HepG2 (cell line): Measurements from ENCODE around the gene FGFR1OP2. TPM values are rescaled to one million over a fixed set of nuclear protein-coding genes. Genes with fewer than 3 reads are reported as not detected.

Source experiments
- ATAC-seq: fragments of 200-7000 bp; cut with Tn5 transposase; 3 replicates; pipeline ENCODE4 v1.9.1; 2020; ENCODE audit warnings: mild to moderate bottlenecking, moderate library complexity
- BruUV-seq: library from RNA; stranded (reverse); fragments of 400-500 nt; replicated peaks from 2 replicates; lab custom pipeline; 2021; lab: Mats Ljungman, UMichigan
- CTCF ChIA-PET: fragments of 300-600 bp; formaldehyde crosslinking; extraction: SDS; loops from one replicate; lab custom pipeline; 2021; ENCODE audit warnings: low total read pairs, inconsistent platforms, low intra/inter-chr PET ratio; lab: Yijun Ruan, JAX
- POLR2A ChIA-PET: fragments of 350-600 bp; sonication (Branson Sonifier 250); formaldehyde crosslinking; loops from one replicate; lab custom pipeline; 2020; ENCODE audit warnings: antibody characterized with exemption, inconsistent platforms; lab: Yijun Ruan, JAX
- DNase-seq: peaks from one replicate; pipeline ENCODE4 v3.0.0-alpha.2; 2015; ENCODE audit warnings: low spot score
- FAIRE-seq: peaks from 3 replicates; lab custom pipeline; 2011; peaks lifted over from hg19 to GRCh38; lab: Jason Lieb, UNC
- H2AFZ ChIP-seq: one replicate; pipeline ENCODE4 v1.6.1; 2011; ENCODE audit warnings: low read length, inconsistent platforms
- H3K27ac ChIP-seq: fragments of 300-600 bp; 3 replicates; pipeline ENCODE4 v1.8.0; 2011; ENCODE audit warnings: mixed run types, mild to moderate bottlenecking, mixed read lengths, low read length, inconsistent platforms; ENCODE audit not compliant: insufficient read depth; ENCODE audit errors: extremely low read length
- H3K27me3 ChIP-seq, 2 experiments: fragments of 200-600 bp in 1 of 2; 2 replicates in 1 of 2; 3 replicates in 1 of 2; pipeline versions ENCODE4 v1.6.0 to v1.8.0; 2011; ENCODE audit warnings: low read length in 2 of 2, mild to moderate bottlenecking in 2 of 2, moderate library complexity in 2 of 2, inconsistent platforms in 1 of 2; ENCODE audit not compliant: insufficient read depth in 2 of 2, control insufficient read depth in 1 of 2
- H3K36me3 ChIP-seq, 2 experiments: fragments of 200-600 bp in 1 of 2; replicated peaks in 1 of 2; 2 replicates in 1 of 2; 3 replicates in 1 of 2; pipeline versions ENCODE4 v1.5.1 to v1.8.0; 2011; ENCODE audit warnings: low read length in 2 of 2, inconsistent platforms in 1 of 2; ENCODE audit not compliant: insufficient read depth in 2 of 2, control insufficient read depth in 1 of 2
- H3K4me1 ChIP-seq: 2 replicates; pipeline ENCODE4 v1.5.1; 2012; ENCODE audit warnings: low read length, inconsistent platforms; ENCODE audit not compliant: insufficient read depth
- H3K4me2 ChIP-seq: 2 replicates; pipeline ENCODE4 v1.6.0; 2011; ENCODE audit warnings: low read depth, low read length, inconsistent platforms
- H3K4me3 ChIP-seq, 3 experiments: fragments of 200-600 bp in 1 of 3; sonication (generic), shearing (Covaris generic) in 1 of 3; replicated peaks in 1 of 3; 2 replicates each; pipeline ENCODE4 v1.5.1; 2011 to 2016; ENCODE audit warnings: low read length in 3 of 3, inconsistent platforms in 2 of 3, low read depth in 2 of 3, mild to moderate bottlenecking in 2 of 3, control low read depth in 1 of 3, mixed read lengths in 1 of 3; ENCODE audit not compliant: insufficient read depth in 1 of 3
- H3K79me2 ChIP-seq: one replicate; pipeline ENCODE4 v1.6.1; 2011; ENCODE audit warnings: low read length, inconsistent platforms; ENCODE audit not compliant: insufficient read depth
- H3K9ac ChIP-seq: 2 replicates; pipeline ENCODE4 v1.6.0; 2011; ENCODE audit warnings: mild to moderate bottlenecking, low read depth, low read length, inconsistent platforms; ENCODE audit not compliant: insufficient read depth
- H3K9me3 ChIP-seq: 2 replicates; pipeline ENCODE4 v1.5.1; 2012; ENCODE audit warnings: mild to moderate bottlenecking, low read length
- H4K20me1 ChIP-seq: 2 replicates; pipeline ENCODE4 v1.6.0; 2011; ENCODE audit warnings: inconsistent platforms, mild to moderate bottlenecking, low read length, moderate library complexity; ENCODE audit not compliant: insufficient read depth
- ELF1 ChIP-seq: sonication (generic); formaldehyde crosslinking; IDR thresholded peaks from 2 replicates; pipeline ENCODE4 v1.4.0; 2020; ENCODE audit warnings: missing genetic modification reagents
- FOSL2 ChIP-seq: sonication (generic); formaldehyde crosslinking; IDR thresholded peaks from 2 replicates; pipeline ENCODE4 v1.4.0; 2020; ENCODE audit warnings: missing genetic modification reagents
- GPN1 ChIP-seq: sonication (generic); formaldehyde crosslinking; IDR thresholded peaks from 2 replicates; pipeline ENCODE4 v1.5.1; 2020; ENCODE audit warnings: missing genetic modification reagents, borderline replicate concordance
- HCFC1 ChIP-seq: fragments of 150-350 bp; IDR thresholded peaks from 2 replicates; pipeline ENCODE4 v1.6.1; 2014; ENCODE audit warnings: low read depth, low read length
- HNRNPK ChIP-seq: fragments of 200-400 bp; formaldehyde crosslinking; IDR thresholded peaks from 2 replicates; pipeline ENCODE4 v1.6.1; 2018; ENCODE audit warnings: low read length, low read depth, moderate library complexity, mild to moderate bottlenecking; ENCODE audit not compliant: poor library complexity, severe bottlenecking
- MED13 ChIP-seq: sonication (generic); formaldehyde crosslinking; IDR thresholded peaks from 2 replicates; pipeline ENCODE4 v1.5.0; 2020; ENCODE audit warnings: missing genetic modification reagents
- MTA3 ChIP-seq: sonication (generic); formaldehyde crosslinking; IDR thresholded peaks from 2 replicates; pipeline ENCODE4 v1.4.0; 2020; ENCODE audit warnings: missing genetic modification reagents
- NBN ChIP-seq: fragments of 450-650 bp; conservative IDR thresholded peaks from 2 replicates; pipeline ENCODE4 v1.6.1; 2017
- NFKBIZ ChIP-seq: IDR thresholded peaks from 2 replicates; pipeline ENCODE4 v1.6.1; 2018; ENCODE audit warnings: missing genetic modification reagents, missing compliant biosample characterization
- PRPF4 ChIP-seq: fragments of 200-400 bp; formaldehyde crosslinking; IDR thresholded peaks from 2 replicates; pipeline ENCODE4 v1.6.1; 2016; ENCODE audit warnings: low read length, low read depth; ENCODE audit not compliant: poor library complexity, severe bottlenecking
- TEAD3 ChIP-seq: optimal IDR thresholded peaks from 2 replicates; pipeline ENCODE3; 2016; ENCODE audit warnings: borderline replicate concordance
- ZNF772 ChIP-seq: sonication (generic); formaldehyde crosslinking; IDR thresholded peaks from 2 replicates; pipeline ENCODE4 v1.5.0; 2020; ENCODE audit warnings: mild to moderate bottlenecking, missing genetic modification reagents
- ZSCAN12 ChIP-seq: sonication (generic); formaldehyde crosslinking; IDR thresholded peaks from 2 replicates; pipeline ENCODE4 v1.9.0; 2021; ENCODE audit warnings: mild to moderate bottlenecking, missing genetic modification reagents
- WGBS: methylation state at CpG from one replicate; pipeline ENCODE4 v1.1.6; 2017; ENCODE audit warnings: low lambda C conversion rate; 5-methylcytosine and 5-hydroxymethylcytosine counted together
- in situ Hi-C: cut with HindIII; loops from 2 replicates; pipeline ENCODE4 v1.10.0; 2017; ENCODE audit warnings: low pct_unique_long_range_greater_than_20kb; ENCODE audit not compliant: extremely low pct_ligation_motif_present
- intact Hi-C: fragments of 100-400 bp; cut with micrococcal nuclease; formaldehyde crosslinking; loops from one replicate; pipeline ENCODE4 v1.10.0; 2022; ENCODE audit not compliant: unreplicated experiment
- polyA plus RNA-seq, 8 experiments: library from polyadenylated mRNA; depleted of rRNA in 3 of 8; stranded (reverse) in 7 of 8; unstranded in 1 of 8; fragments of >200 nt; fragmentation: Illumina TruSeq in 4 of 8; extraction: Trizol in 4 of 8; gene quantifications; 2 replicates each; pipeline versions ENCODE4 v1.2.1 to v1.2.3, GENCODE V29; 2011 to 2016; ENCODE audit warnings: low read depth in 4 of 8, missing spikeins in 1 of 8, mixed read lengths in 1 of 8; ENCODE audit not compliant: insufficient read depth in 1 of 8
- total RNA-seq, 5 experiments: library from RNA; depleted of rRNA; stranded (reverse); fragments of >200 nt; fragmentation: Illumina TruSeq; extraction: Trizol; gene quantifications; 2 replicates each; pipeline ENCODE4 v1.2.3, GENCODE V29; 2016; ENCODE audit warnings: low read depth in 1 of 5
- TF ChIP-seq, protein P1 (sequence below): sonication (generic); formaldehyde crosslinking; IDR thresholded peaks from 2 replicates; pipeline ENCODE4 v1.5.1; 2020; ENCODE audit warnings: missing genetic modification reagents, mild to moderate bottlenecking, borderline replicate concordance
- TF ChIP-seq, protein P2 (sequence below): sonication (generic); formaldehyde crosslinking; IDR thresholded peaks from 2 replicates; pipeline ENCODE4 v1.4.0; 2020; ENCODE audit warnings: missing genetic modification reagents
- TF ChIP-seq, protein P3 (sequence below): sonication (generic); formaldehyde crosslinking; IDR thresholded peaks from 2 replicates; pipeline ENCODE4 v1.8.1; 2023; ENCODE audit warnings: missing genetic modification reagents, mild to moderate bottlenecking, borderline replicate concordance

FGFR1OP2 gene
- total and polyA plus RNA-seq, 2 of the 13 experiments (the other 11 are each of a cell fraction or from before 2014, with no cell fraction given) = 18.3 to 38.1 TPM

DNA sequence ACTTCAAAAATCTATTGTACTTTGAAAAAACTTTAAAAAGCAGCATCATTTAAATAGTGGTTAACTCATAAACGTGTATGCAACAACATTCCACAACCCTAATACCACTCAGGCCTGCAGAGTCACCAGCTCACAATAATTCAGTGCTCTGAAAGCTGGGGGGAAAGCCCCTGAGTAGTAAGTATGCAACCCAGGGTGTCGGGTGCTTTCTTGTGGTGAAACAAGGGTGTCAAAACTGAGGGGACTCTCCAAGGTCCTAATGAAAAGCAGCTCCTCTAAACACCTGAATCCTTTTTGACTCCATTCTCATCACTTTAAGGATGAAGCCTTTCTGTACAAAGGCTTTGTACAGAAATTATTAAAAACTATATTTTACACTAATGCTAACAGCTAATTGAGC is 33.7 kb downstream of the FGFR1OP2 start (continued):
- TF ChIP-seq TEAD3 (CRISPR knock-in tag) (no peak), HNRNPK (no peak)
- TF ChIP-seq, protein P1, sequence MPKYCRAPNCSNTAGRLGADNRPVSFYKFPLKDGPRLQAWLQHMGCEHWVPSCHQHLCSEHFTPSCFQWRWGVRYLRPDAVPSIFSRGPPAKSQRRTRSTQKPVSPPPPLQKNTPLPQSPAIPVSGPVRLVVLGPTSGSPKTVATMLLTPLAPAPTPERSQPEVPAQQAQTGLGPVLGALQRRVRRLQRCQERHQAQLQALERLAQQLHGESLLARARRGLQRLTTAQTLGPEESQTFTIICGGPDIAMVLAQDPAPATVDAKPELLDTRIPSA (CRISPR knock-in tag) = no peak

DNA sequence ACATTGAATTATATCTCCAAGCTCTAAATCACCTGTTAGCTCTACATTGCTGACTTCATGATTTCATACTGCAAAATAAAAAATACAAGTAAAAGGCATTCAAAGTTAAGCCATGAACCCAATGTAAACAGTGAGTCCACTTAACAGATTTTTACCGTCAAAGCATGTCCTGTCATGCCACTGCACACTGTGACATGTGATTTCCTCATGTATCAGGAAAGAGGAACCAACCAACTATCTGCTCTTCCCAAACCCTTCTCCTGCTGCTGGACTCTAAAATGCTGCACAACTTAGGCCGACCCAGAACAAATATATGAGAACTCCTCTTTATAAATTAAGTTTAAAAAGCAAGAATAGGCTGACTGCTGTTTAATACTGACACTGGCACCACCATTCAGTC is 38.4 kb downstream of the FGFR1OP2 start:
- Histone ChIP-seq H3K27ac (no peak overlapping the region), H3K79me2 (no peaks in the 10 kb centered on the region), H3K27me3 (no peaks in the 10 kb centered on the region), H3K9ac (no peak overlapping the region), H3K4me2 (no peak overlapping the region), H2AFZ (no peak overlapping the region), H3K9me3 (no peaks in the 10 kb centered on the region), H3K4me1 (no peaks in the 10 kb centered on the region), H3K36me3 (peaks cover 13 to 44% of the 10 kb centered on the region in 2 experiments), H3K4me3 (no peak overlapping the region), H4K20me1 (no peaks in the 10 kb centered on the region)
- ChIA-PET CTCF (no interaction called here), POLR2A (no interaction called here)
- WGBS = 97% methylated on average over 2 of the region's 2 CpGs
- intact Hi-C loops = no loop called here
- no peak for FAIRE-seq
- ATAC-seq = no peak
- in situ Hi-C loops = no loop called here
- no peak for DNase-seq
- no TSS peak for BruUV-seq
- TF ChIP-seq MTA3 (CRISPR knock-in tag) (no peak), GPN1 (no peak)

DNA sequence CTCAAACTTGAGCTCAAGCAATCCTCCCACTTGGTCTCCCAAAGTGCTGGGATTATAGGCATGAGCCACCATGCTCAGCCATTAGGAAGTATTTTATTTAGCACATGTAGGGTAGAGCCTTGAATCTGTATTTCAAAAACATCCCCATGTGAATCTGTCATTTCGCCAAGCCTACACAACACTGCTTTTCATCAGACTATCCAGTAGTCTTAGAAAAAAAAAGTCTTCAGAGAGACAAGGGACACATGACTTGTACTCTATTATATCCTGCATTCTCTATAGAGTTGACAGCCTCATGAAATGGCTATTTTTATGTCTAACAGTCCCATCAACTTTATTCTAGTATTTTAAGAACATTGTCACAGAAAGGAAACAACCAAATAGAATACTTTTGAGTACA is 40.5 kb downstream of the FGFR1OP2 start:
- DNase-seq = no peak
- POLR2A ChIA-PET = no interaction called here
- no peak overlapping the region for H3K4me3 ChIP-seq
- H4K20me1 ChIP-seq = no peaks in the 10 kb centered on the region
- no peak overlapping the region for H3K4me2 ChIP-seq
- ATAC-seq = no peak
- no TSS peak for BruUV-seq
- H3K9ac ChIP-seq = no peak overlapping the region
- peaks cover 11 to 42% of the 10 kb centered on the region in 2 experiments for H3K36me3 ChIP-seq
- WGBS = 100% methylated on average over 1 of the region's 1 CpG
- H2AFZ ChIP-seq = no peak overlapping the region
- in situ Hi-C loops (no loop called here), intact Hi-C loops (no loop called here)
- no peaks in the 10 kb centered on the region for H3K27me3 ChIP-seq
- FAIRE-seq = no peak
- H3K4me1 ChIP-seq = no peaks in the 10 kb centered on the region
- H3K79me2 ChIP-seq = no peaks in the 10 kb centered on the region
- CTCF ChIA-PET = no interaction called here
- H3K9me3 ChIP-seq = no peaks in the 10 kb centered on the region
- H3K27ac ChIP-seq = no peak overlapping the region
- TF ChIP-seq FOSL2 (no peak), MED13 (CRISPR knock-in tag) (no peak), NFKBIZ (CRISPR knock-in tag) (no peak), ZNF772 (CRISPR knock-in tag) (no peak), PRPF4 (no peak), NBN (no peak), ELF1 (no peak), HCFC1 (no peak), ZSCAN12 (CRISPR knock-in tag) (no peak)
- TF ChIP-seq, protein P2, sequence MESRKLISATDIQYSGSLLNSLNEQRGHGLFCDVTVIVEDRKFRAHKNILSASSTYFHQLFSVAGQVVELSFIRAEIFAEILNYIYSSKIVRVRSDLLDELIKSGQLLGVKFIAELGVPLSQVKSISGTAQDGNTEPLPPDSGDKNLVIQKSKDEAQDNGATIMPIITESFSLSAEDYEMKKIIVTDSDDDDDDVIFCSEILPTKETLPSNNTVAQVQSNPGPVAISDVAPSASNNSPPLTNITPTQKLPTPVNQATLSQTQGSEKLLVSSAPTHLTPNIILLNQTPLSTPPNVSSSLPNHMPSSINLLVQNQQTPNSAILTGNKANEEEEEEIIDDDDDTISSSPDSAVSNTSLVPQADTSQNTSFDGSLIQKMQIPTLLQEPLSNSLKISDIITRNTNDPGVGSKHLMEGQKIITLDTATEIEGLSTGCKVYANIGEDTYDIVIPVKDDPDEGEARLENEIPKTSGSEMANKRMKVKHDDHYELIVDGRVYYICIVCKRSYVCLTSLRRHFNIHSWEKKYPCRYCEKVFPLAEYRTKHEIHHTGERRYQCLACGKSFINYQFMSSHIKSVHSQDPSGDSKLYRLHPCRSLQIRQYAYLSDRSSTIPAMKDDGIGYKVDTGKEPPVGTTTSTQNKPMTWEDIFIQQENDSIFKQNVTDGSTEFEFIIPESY = no peak
- TF ChIP-seq, protein P3, sequence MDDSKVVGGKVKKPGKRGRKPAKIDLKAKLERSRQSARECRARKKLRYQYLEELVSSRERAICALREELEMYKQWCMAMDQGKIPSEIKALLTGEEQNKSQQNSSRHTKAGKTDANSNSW (CRISPR knock-in tag) = no peak
